H1 (cell line): ENCODE results near the gene DBF4. TPM values are rescaled to one million over a fixed set of nuclear protein-coding genes. Genes with fewer than 3 reads are reported as not detected.

Source experiments
- CTCF ChIA-PET: fragments of 300-600 bp; sonication (Branson Sonifier 250); formaldehyde crosslinking; loops from one replicate; lab custom pipeline; 2021; ENCODE audit not compliant: partially characterized antibody; lab: Charles Lee
- POLR2A ChIA-PET: fragments of 300-600 bp; sonication (Branson Sonifier 250); formaldehyde crosslinking; loops from one replicate; lab custom pipeline; 2021; ENCODE audit warnings: inconsistent platforms; ENCODE audit not compliant: partially characterized antibody; lab: Charles Lee
- DNase-seq, 2 experiments: peaks; one replicate each; pipeline versions ENCODE4 v3.0.0 to v3.0.0-alpha.2; 2010 to 2022; ENCODE audit warnings: low spot score in 2 of 2, low read depth in 1 of 2, mixed read lengths in 1 of 2
- FAIRE-seq: peaks from 2 replicates; lab custom pipeline; 2011; peaks lifted over from hg19 to GRCh38; lab: Jason Lieb, UNC
- H2AFZ ChIP-seq: 2 replicates; pipeline ENCODE4 v1.8.1; 2012; ENCODE audit warnings: low read length, inconsistent platforms
- H2AK5ac ChIP-seq: 2 replicates; pipeline ENCODE4 v1.6.1; 2013; ENCODE audit warnings: low read depth, low read length
- H2BK120ac ChIP-seq: replicated peaks from 2 replicates; pipeline ENCODE3; 2013; ENCODE audit warnings: low read depth, low read length, inconsistent platforms
- H2BK12ac ChIP-seq: 2 replicates; pipeline ENCODE4 v1.6.1; 2013; ENCODE audit warnings: low read depth, low read length
- H2BK15ac ChIP-seq: 2 replicates; pipeline ENCODE4 v1.6.1; 2013; ENCODE audit warnings: low read length
- H2BK20ac ChIP-seq: 2 replicates; pipeline ENCODE4 v1.6.1; 2013; ENCODE audit warnings: low read length
- H2BK5ac ChIP-seq: 2 replicates; pipeline ENCODE4 v1.6.1; 2013; ENCODE audit warnings: low read depth, low read length
- H3K14ac ChIP-seq: 2 replicates; pipeline ENCODE4 v1.6.1; 2013; ENCODE audit warnings: inconsistent platforms; ENCODE audit not compliant: insufficient read length
- H3K18ac ChIP-seq: 2 replicates; pipeline ENCODE4 v1.6.1; 2013; ENCODE audit warnings: low read length; ENCODE audit errors: extremely low read depth
- H3K23ac ChIP-seq: 2 replicates; pipeline ENCODE4 v1.6.1; 2013; ENCODE audit warnings: inconsistent platforms; ENCODE audit not compliant: insufficient read length
- H3K23me2 ChIP-seq: 2 replicates; pipeline ENCODE4 v1.6.1; 2013; ENCODE audit warnings: low read depth, low read length
- H3K27ac ChIP-seq: 2 replicates; pipeline ENCODE4 v1.6.1; 2011; ENCODE audit warnings: low read depth, low read length, inconsistent platforms
- H3K27me3 ChIP-seq, 4 experiments: replicated peaks in 1 of 4; 1 replicate in 1 of 4; 2 replicates in 3 of 4; pipeline versions ENCODE4 v1.6.1 to v1.8.1; 2011 to 2013; ENCODE audit warnings: low read length in 3 of 4, mild to moderate bottlenecking in 3 of 4, inconsistent platforms in 2 of 4, mixed read lengths in 2 of 4, moderate library complexity in 1 of 4; ENCODE audit not compliant: control insufficient read depth in 3 of 4, insufficient read depth in 3 of 4; ENCODE audit errors: extremely low read depth in 1 of 4
- H3K36me3 ChIP-seq, 4 experiments: 2 replicates each; pipeline versions ENCODE4 v1.6.1 to v1.8.1; 2011 to 2013; ENCODE audit warnings: mild to moderate bottlenecking in 4 of 4, low read length in 3 of 4, moderate library complexity in 2 of 4, control low read depth in 1 of 4, inconsistent platforms in 1 of 4; ENCODE audit not compliant: insufficient read depth in 4 of 4, control insufficient read depth in 2 of 4
- H3K4ac ChIP-seq: replicated peaks from 2 replicates; pipeline ENCODE3; 2013; ENCODE audit warnings: low read length, low read depth, mixed read lengths, inconsistent platforms; ENCODE audit not compliant: insufficient read length
- H3K4me1 ChIP-seq, 4 experiments: replicated peaks in 1 of 4; 1 replicate in 1 of 4; 2 replicates in 3 of 4; pipeline versions ENCODE4 v1.6.1 to v1.8.1; 2011 to 2013; ENCODE audit warnings: low read length in 3 of 4, inconsistent platforms in 2 of 4, mixed read lengths in 1 of 4; ENCODE audit not compliant: insufficient read depth in 4 of 4, control insufficient read depth in 3 of 4
- H3K4me2 ChIP-seq, 2 experiments: 2 replicates each; pipeline versions ENCODE4 v1.6.1 to v1.8.1; 2011 to 2013; ENCODE audit warnings: low read depth in 2 of 2, low read length in 2 of 2, control low read depth in 1 of 2, inconsistent platforms in 1 of 2, mild to moderate bottlenecking in 1 of 2; ENCODE audit not compliant: insufficient read depth in 1 of 2
- H3K4me3 ChIP-seq, 4 experiments: fragments of 200-600, 300-600 bp in 1 of 4; sonication (generic), shearing (Covaris generic), sonication (Bioruptor Twin) in 1 of 4; 2 replicates each; pipeline versions ENCODE4 v1.5.1 to v1.8.1; 2011 to 2016; ENCODE audit warnings: low read length in 4 of 4, low read depth in 3 of 4, control low read depth in 2 of 4, inconsistent platforms in 2 of 4, mild to moderate bottlenecking in 2 of 4, mixed read lengths in 1 of 4, moderate library complexity in 1 of 4; ENCODE audit not compliant: insufficient read depth in 2 of 4; ENCODE audit errors: extremely low read depth in 1 of 4
- H3K56ac ChIP-seq: replicated peaks from 2 replicates; pipeline ENCODE3; 2013; ENCODE audit warnings: low read depth, mild to moderate bottlenecking, mixed read lengths, low read length, inconsistent platforms; ENCODE audit not compliant: insufficient read length
- H3K79me1 ChIP-seq: 2 replicates; pipeline ENCODE4 v1.6.1; 2013; ENCODE audit warnings: low read depth, low read length, control low read depth
- H3K79me2 ChIP-seq, 2 experiments: 2 replicates each; pipeline versions ENCODE4 v1.6.1 to v1.8.1; 2012 to 2013; ENCODE audit warnings: low read length in 2 of 2, mild to moderate bottlenecking in 2 of 2, inconsistent platforms in 1 of 2; ENCODE audit not compliant: insufficient read depth in 2 of 2, control insufficient read depth in 1 of 2
- H3K9ac ChIP-seq, 4 experiments: replicated peaks in 1 of 4; 1 replicate in 1 of 4; 2 replicates in 3 of 4; pipeline versions ENCODE4 v1.6.1 to v1.8.1; 2011 to 2013; ENCODE audit warnings: low read depth in 3 of 4, low read length in 3 of 4, control low read depth in 2 of 4, mild to moderate bottlenecking in 2 of 4, moderate library complexity in 2 of 4, inconsistent platforms in 1 of 4; ENCODE audit errors: extremely low read depth in 1 of 4
- H3K9me3 ChIP-seq, 2 experiments: 2 replicates each; pipeline versions ENCODE4 v1.6.1 to v1.8.1; 2012 to 2013; ENCODE audit warnings: mild to moderate bottlenecking in 2 of 2, moderate library complexity in 2 of 2, control low read depth in 1 of 2, inconsistent platforms in 1 of 2, low read depth in 1 of 2, low read length in 1 of 2, mixed read lengths in 1 of 2; ENCODE audit not compliant: insufficient read depth in 2 of 2
- H4K20me1 ChIP-seq, 2 experiments: replicated peaks in 1 of 2; 2 replicates each; pipeline versions ENCODE3 to v1.8.1; 2011 to 2013; ENCODE audit warnings: inconsistent platforms in 2 of 2, low read length in 2 of 2, mild to moderate bottlenecking in 1 of 2; ENCODE audit not compliant: insufficient read depth in 2 of 2, control insufficient read depth in 1 of 2
- H4K5ac ChIP-seq: 2 replicates; pipeline ENCODE4 v1.6.1; 2013; ENCODE audit warnings: low read length, low read depth, mixed read lengths, inconsistent platforms; ENCODE audit not compliant: insufficient read length
- H4K8ac ChIP-seq: 2 replicates; pipeline ENCODE4 v1.8.0; 2013; ENCODE audit warnings: mild to moderate bottlenecking, moderate library complexity, low read length, inconsistent platforms; ENCODE audit not compliant: insufficient read depth; ENCODE audit errors: extremely low read depth
- H4K91ac ChIP-seq: replicated peaks from 2 replicates; pipeline ENCODE3; 2013; ENCODE audit warnings: low read length, mixed read lengths, inconsistent platforms; ENCODE audit not compliant: insufficient read length
- BRCA1 ChIP-seq: IDR thresholded peaks from 2 replicates; pipeline ENCODE4 v1.6.1; 2012; ENCODE audit warnings: low read depth, low read length, improper control_type of control experiment
- CBX5 ChIP-seq: fragments of 300-800, 300-1000 bp; sonication (generic); IDR thresholded peaks from 2 replicates; pipeline ENCODE4 v1.7.1; 2016; ENCODE audit warnings: antibody characterized with exemption, low read length, low read depth
- FOSL1 ChIP-seq: IDR thresholded peaks from 2 replicates; pipeline ENCODE4 v1.6.1; 2011; ENCODE audit warnings: mild to moderate bottlenecking, low read depth, low read length, moderate library complexity; ENCODE audit not compliant: insufficient read depth
- SP4 ChIP-seq: IDR thresholded peaks from 2 replicates; pipeline ENCODE4 v1.6.1; 2012; ENCODE audit warnings: low read length, inconsistent platforms
- USF2 ChIP-seq: IDR thresholded peaks from 2 replicates; pipeline ENCODE4 v1.6.1; 2011; ENCODE audit warnings: low read length, improper control_type of control experiment
- YY1 ChIP-seq: IDR thresholded peaks from 2 replicates; pipeline ENCODE4 v1.6.1; 2011; ENCODE audit warnings: low read depth, mild to moderate bottlenecking, low read length
- WGBS, 2 experiments: shearing (Covaris generic) in 1 of 2; methylation state at CpG; one replicate each; pipeline versions ENCODE4 v1.1.6 to v1.1.7; 2013 to 2015; ENCODE audit warnings: low lambda C conversion rate in 2 of 2, mixed read lengths in 2 of 2, inconsistent platforms in 1 of 2, low coverage in 1 of 2, missing lambda C conversion rate in 1 of 2; ENCODE audit not compliant: insufficient replicate concordance in 2 of 2, insufficient coverage in 1 of 2, insufficient read length in 1 of 2; ENCODE audit errors: extremely low coverage in 1 of 2, missing lambda C conversion rate in 1 of 2; 5-methylcytosine and 5-hydroxymethylcytosine counted together
- polyA plus RNA-seq, 7 experiments: library from polyadenylated mRNA; depleted of rRNA in 3 of 7; stranded (reverse) in 5 of 7; unstranded in 2 of 7; fragments of >200 nt in 5 of 7; fragments of 200-250 nt in 2 of 7; gene quantifications; 1 replicate in 5 of 7; 2 replicates in 1 of 7; 4 replicates in 1 of 7; pipeline versions ENCODE4 v1.2.1 to v1.2.3, GENCODE V29; 2011 to 2013; ENCODE audit warnings: missing spikeins in 2 of 7, mixed read lengths in 2 of 7
- total RNA-seq: library from RNA; stranded (reverse); fragmentation: NEBNext Ultra II Directional; extraction: Animal tissue kit (Norgen Biotek cat#: 25700); gene quantifications from 2 replicates; pipeline ENCODE4 v1.2.1, GENCODE V29; 2021

Gene DBF4
- total and polyA plus RNA-seq, 2 of the 8 experiments (the other 6 are each of a cell fraction or from before 2014, with no cell fraction given) = 8.7 to 82.4 TPM

GRCh38 chr7:87858417-87859100 is 17.7 kb upstream of the DBF4 start:
- H4K20me1 ChIP-seq = no peaks in the 10 kb centered on the region
- ChIA-PET POLR2A (interaction anchor here (0.6 kb wide), 1 partner anchor 13 kb away, joined by 3 read pairs; no protein-coding TSS in a partner anchor), CTCF (no interaction called here)
- no peak for DNase-seq
- no peak overlapping the region for H4K91ac ChIP-seq
- no peaks in the 10 kb centered on the region for H3K79me1 ChIP-seq
- no peaks in the 10 kb centered on the region for H3K79me2 ChIP-seq
- H3K4me2 ChIP-seq = no peak overlapping the region
- no peak overlapping the region for H3K4ac ChIP-seq
- 99% methylated on average over 3 of the region's 3 CpGs; no CpG with 5 or more reads in 1 of the 2 experiments for WGBS, 2 experiments
- H2AK5ac ChIP-seq = no peak overlapping the region
- no peak overlapping the region for H3K56ac ChIP-seq
- no peak overlapping the region for H2BK5ac ChIP-seq
- H3K23me2 ChIP-seq = no peaks in the 10 kb centered on the region
- H3K23ac ChIP-seq = no peak overlapping the region
- H3K4me1 ChIP-seq = no peaks in the 10 kb centered on the region; a peak in 1 of 7 replicates
- H4K5ac ChIP-seq = no peak overlapping the region
- no peaks in the 10 kb centered on the region for H3K9me3 ChIP-seq
- H4K8ac ChIP-seq = no peak overlapping the region
- H3K36me3 ChIP-seq = peaks cover 0 to 22% (median 8%) of the 10 kb centered on the region in 4 experiments; a peak in 5 of 8 replicates
- no peak overlapping the region for H2BK20ac ChIP-seq
- no peak overlapping the region for H3K4me3 ChIP-seq
- no peak overlapping the region for H3K14ac ChIP-seq
- TF ChIP-seq CBX5 (no peak), BRCA1 (no peak), USF2 (no peak), FOSL1 (no peak), SP4 (no peak), YY1 (no peak)
- no peak for FAIRE-seq
- H2BK12ac ChIP-seq = no peak overlapping the region
- no peak overlapping the region for H2BK15ac ChIP-seq
- no peak overlapping the region for H3K27ac ChIP-seq
- H2AFZ ChIP-seq = no peak overlapping the region
- no peak overlapping the region for H3K18ac ChIP-seq
- H3K27me3 ChIP-seq = no peaks in the 10 kb centered on the region
- H3K9ac ChIP-seq = no peak overlapping the region
- no peak overlapping the region for H2BK120ac ChIP-seq
